Liver (tissue), 9 donors: ENCODE results near the gene BRICD5. TPM values are rescaled to one million over a fixed set of nuclear protein-coding genes. Genes with fewer than 3 reads are reported as not detected.

Experiments
- DNase-seq: peaks from one replicate; pipeline ENCODE4 v3.0.0-alpha.2; 2017; ENCODE audit warnings: low spot score
- H3K27ac ChIP-seq, 2 donors: one replicate each; pipeline ENCODE4 v1.7.0; 2013; ENCODE audit warnings: inconsistent platforms in 2 of 2, low read length in 2 of 2, control low read depth in 1 of 2, low read depth in 1 of 2, mild to moderate bottlenecking in 1 of 2
- H3K27me3 ChIP-seq, 4 donors: one replicate each; pipeline versions ENCODE4 v1.6.1 to v1.7.0; 2013; ENCODE audit warnings: low read length in 3 of 4, inconsistent platforms in 1 of 4, mild to moderate bottlenecking in 1 of 4, moderate library complexity in 1 of 4; ENCODE audit not compliant: control insufficient read depth in 4 of 4, insufficient read depth in 4 of 4
- H3K36me3 ChIP-seq, 4 donors: one replicate each; pipeline versions ENCODE4 v1.6.1 to v1.7.0; 2013; ENCODE audit warnings: low read length in 3 of 4, mild to moderate bottlenecking in 3 of 4, low read depth in 1 of 4, moderate library complexity in 1 of 4; ENCODE audit not compliant: control insufficient read depth in 4 of 4, insufficient read depth in 3 of 4
- H3K4me1 ChIP-seq, 4 donors: one replicate each; pipeline versions ENCODE4 v1.6.1 to v1.7.0; 2013; ENCODE audit warnings: low read length in 3 of 4, mild to moderate bottlenecking in 3 of 4, moderate library complexity in 1 of 4; ENCODE audit not compliant: control insufficient read depth in 4 of 4, insufficient read depth in 4 of 4
- H3K4me3 ChIP-seq, 3 donors: one replicate each; pipeline versions ENCODE4 v1.6.1 to v1.7.0; 2013; ENCODE audit warnings: low read length in 3 of 3, control low read depth in 1 of 3, low read depth in 1 of 3, mild to moderate bottlenecking in 1 of 3
- H3K9ac ChIP-seq, 2 donors: one replicate each; pipeline ENCODE4 v1.7.0; 2013; ENCODE audit warnings: low read length in 2 of 2, mild to moderate bottlenecking in 2 of 2, moderate library complexity in 2 of 2, control low read depth in 1 of 2, low read depth in 1 of 2
- H3K9me3 ChIP-seq, 4 donors: one replicate each; pipeline versions ENCODE4 v1.6.1 to v1.7.0; 2013; ENCODE audit warnings: low read length in 3 of 4; ENCODE audit not compliant: control insufficient read depth in 4 of 4
- ATF3 ChIP-seq: IDR thresholded peaks from 2 replicates; pipeline ENCODE4 v1.6.1; 2016; ENCODE audit warnings: antibody characterized with exemption
- EGR1 ChIP-seq, 2 donors: IDR thresholded peaks; 2 replicates each; pipeline ENCODE4 v1.6.1; 2016 to 2018; ENCODE audit warnings: antibody characterized with exemption in 2 of 2, low read depth in 2 of 2
- FOXA2 ChIP-seq: IDR thresholded peaks from 2 replicates; pipeline ENCODE4 v1.6.1; 2016; ENCODE audit warnings: antibody characterized with exemption
- HNF4A ChIP-seq, 2 donors: conservative IDR thresholded peaks; 2 replicates each; pipeline ENCODE4 v1.6.1; 2016; ENCODE audit warnings: antibody characterized with exemption in 2 of 2, mild to moderate bottlenecking in 2 of 2
- HNF4G ChIP-seq: IDR thresholded peaks from 2 replicates; pipeline ENCODE4 v1.6.1; 2016; ENCODE audit warnings: antibody characterized with exemption
- JUND ChIP-seq, 2 donors: IDR thresholded peaks; 2 replicates each; pipeline ENCODE4 v1.6.1; 2016; ENCODE audit warnings: antibody characterized with exemption in 2 of 2
- MAX ChIP-seq: IDR thresholded peaks from 2 replicates; pipeline ENCODE4 v1.6.1; 2016; ENCODE audit warnings: antibody characterized with exemption
- NR2F2 ChIP-seq: IDR thresholded peaks from 2 replicates; pipeline ENCODE4 v1.6.1; 2016; ENCODE audit warnings: antibody characterized with exemption
- REST ChIP-seq: IDR thresholded peaks from 2 replicates; pipeline ENCODE4 v1.6.1; 2016; ENCODE audit warnings: antibody characterized with exemption, mild to moderate bottlenecking
- SP1 ChIP-seq: IDR thresholded peaks from 2 replicates; pipeline ENCODE4 v1.6.1; 2018; ENCODE audit warnings: antibody characterized with exemption, mild to moderate bottlenecking
- WGBS: extraction: QIAGEN DNeasy Blood & Tissue Kit; methylation state at CpG from one replicate; pipeline ENCODE4 v1.1.7; 2013; 5-methylcytosine and 5-hydroxymethylcytosine counted together
- polyA plus RNA-seq, 2 donors: library from polyadenylated mRNA; stranded (reverse) in 1 of 2; unstranded in 1 of 2; fragments of 200-250 nt in 1 of 2; fragments of >200 nt in 1 of 2; fragmentation: Nextera tagmentation in 1 of 2; extraction: Ambion mirVana in 1 of 2; gene quantifications; one replicate each; pipeline versions ENCODE4 v1.2.1 to v1.2.3, GENCODE V29; 2013 to 2015
- total RNA-seq, 2 donors: library from RNA; depleted of rRNA; stranded (reverse); fragments of >200 nt; gene quantifications; one replicate each; pipeline ENCODE4 v1.2.3, GENCODE V29; 2014
- TF ChIP-seq, protein P1 (sequence below): IDR thresholded peaks from 2 replicates; pipeline ENCODE4 v1.6.1; 2016; ENCODE audit warnings: antibody characterized with exemption
- donor health status: healthy.
- donor health status: healthy.
- donor health status: healthy.
- donor health status: healthy.
- donor health status: healthy.

The BRICD5 gene
- total and polyA plus RNA-seq, 4 donors: 0.26 to 1.9 (median 1.4) TPM

DNA sequence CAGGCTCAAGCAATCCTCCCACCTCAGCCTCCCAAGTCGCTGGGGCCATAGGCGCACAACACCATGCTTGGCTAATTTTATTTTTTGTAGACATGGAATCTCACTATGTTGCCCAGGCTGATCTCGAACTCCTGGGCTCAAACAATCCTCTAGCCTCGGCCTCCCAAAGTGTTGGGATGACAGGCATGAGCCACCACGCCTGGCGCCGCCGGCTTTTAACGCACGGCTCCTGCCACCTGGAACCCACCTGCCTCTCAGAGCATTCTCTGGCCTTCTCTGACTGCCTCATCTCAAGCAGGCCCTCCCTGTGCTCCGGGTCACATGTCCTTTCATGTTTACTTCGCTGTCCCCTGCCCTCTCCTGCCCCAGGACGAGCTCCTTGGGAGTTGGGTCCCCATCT is 24.6 kb downstream of the BRICD5 start:
- no peak overlapping the region for H3K27ac ChIP-seq
- 94% methylated on average over 13 of the region's 13 CpGs for WGBS
- TF ChIP-seq REST (no peak), EGR1 (IDR thresholded peaks at IDR 0.05; ENCODE audit: low read depth in 2 of 2) (no peak), HNF4A (conservative IDR thresholded peaks at IDR 0.05) (no peak)
- no peaks in the 10 kb centered on the region for H3K36me3 ChIP-seq
- no peaks in the 10 kb centered on the region for H3K4me1 ChIP-seq
- no peaks in the 10 kb centered on the region for H3K27me3 ChIP-seq
- H3K4me3 ChIP-seq: no peak overlapping the region
- no peak overlapping the region for H3K9ac ChIP-seq
- no peak for DNase-seq
- H3K9me3 ChIP-seq: no peaks in the 10 kb centered on the region

DNA sequence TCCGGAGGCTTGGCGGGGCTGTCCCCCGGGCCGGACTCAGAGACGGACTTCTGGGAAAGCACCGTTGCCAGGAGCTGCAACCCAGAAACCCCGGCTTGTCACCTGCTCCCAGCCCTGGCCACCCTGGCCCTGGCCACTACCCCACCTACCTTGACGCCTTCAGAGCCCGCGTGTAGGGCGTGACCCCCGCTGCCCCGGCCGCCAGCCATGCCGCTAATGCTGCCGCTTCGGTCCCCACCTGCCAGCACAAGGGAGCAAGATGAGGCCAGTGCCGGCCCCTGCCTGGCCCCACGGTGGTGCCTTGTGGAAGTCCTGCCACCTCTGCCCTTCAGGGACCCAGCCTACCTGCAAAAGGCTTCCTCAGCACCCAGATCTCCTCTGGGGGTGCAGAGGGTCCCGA is 25.7 kb downstream of the BRICD5 start:
- 78% methylated on average over 20 of the region's 20 CpGs for WGBS
- Histone ChIP-seq H3K4me1 (no peaks in the 10 kb centered on the region), H3K36me3 (no peaks in the 10 kb centered on the region), H3K9ac (no peak overlapping the region), H3K27me3 (no peaks in the 10 kb centered on the region), H3K9me3 (no peaks in the 10 kb centered on the region), H3K27ac (no peak overlapping the region), H3K4me3 (no peak overlapping the region)
- no peak for DNase-seq
- TF ChIP-seq FOXA2: no peak
- no peak for TF ChIP-seq JUND (IDR thresholded peaks at IDR 0.05)
- TF ChIP-seq MAX: no peak

GRCh38 chr16:2184346-2184745 is 26.3 kb downstream of the BRICD5 start:
- Histone ChIP-seq H3K36me3 (no peaks in the 10 kb centered on the region), H3K27me3 (no peaks in the 10 kb centered on the region), H3K4me1 (no peaks in the 10 kb centered on the region), H3K27ac (no peak overlapping the region), H3K9ac (no peak overlapping the region), H3K4me3 (no peak overlapping the region), H3K9me3 (no peaks in the 10 kb centered on the region)
- DNase-seq: no peak
- WGBS: 88% methylated on average over 19 of the region's 19 CpGs
- TF ChIP-seq FOXA2: no peak

DNA sequence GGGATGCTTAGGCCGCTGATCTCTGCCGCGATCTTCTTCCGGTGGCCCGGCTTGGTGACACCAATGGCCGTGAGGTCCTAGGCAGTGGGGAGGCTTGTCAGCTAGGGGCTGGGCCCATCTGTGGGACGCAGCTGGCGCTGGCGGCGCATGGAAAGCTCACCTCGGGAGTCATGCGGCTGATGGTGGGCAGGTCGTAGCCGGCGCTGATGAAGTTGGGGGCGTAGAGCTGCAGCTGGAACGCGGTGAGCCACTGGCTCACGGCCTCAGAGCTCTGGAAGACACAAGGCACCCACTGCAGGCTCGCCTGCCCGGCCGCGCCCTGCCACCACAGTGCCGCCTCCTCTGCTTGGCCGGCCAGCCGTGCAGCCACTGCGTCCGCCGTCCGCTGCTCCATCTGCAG is 27.0 kb downstream of the BRICD5 start:
- no peak for DNase-seq
- WGBS: 94% methylated on average over 30 of the region's 30 CpGs
- Histone ChIP-seq H3K4me1 (no peaks in the 10 kb centered on the region), H3K9me3 (no peaks in the 10 kb centered on the region), H3K27me3 (no peaks in the 10 kb centered on the region), H3K4me3 (no peak overlapping the region), H3K9ac (no peak overlapping the region), H3K27ac (no peak overlapping the region), H3K36me3 (no peaks in the 10 kb centered on the region)
- TF ChIP-seq EGR1 (IDR thresholded peaks at IDR 0.05; ENCODE audit: low read depth in 2 of 2) (no peak), NR2F2 (no peak), ATF3 (no peak), REST (no peak), SP1 (no peak), HNF4G (no peak), FOXA2 (no peak), MAX (no peak)
- TF ChIP-seq, protein P1, sequence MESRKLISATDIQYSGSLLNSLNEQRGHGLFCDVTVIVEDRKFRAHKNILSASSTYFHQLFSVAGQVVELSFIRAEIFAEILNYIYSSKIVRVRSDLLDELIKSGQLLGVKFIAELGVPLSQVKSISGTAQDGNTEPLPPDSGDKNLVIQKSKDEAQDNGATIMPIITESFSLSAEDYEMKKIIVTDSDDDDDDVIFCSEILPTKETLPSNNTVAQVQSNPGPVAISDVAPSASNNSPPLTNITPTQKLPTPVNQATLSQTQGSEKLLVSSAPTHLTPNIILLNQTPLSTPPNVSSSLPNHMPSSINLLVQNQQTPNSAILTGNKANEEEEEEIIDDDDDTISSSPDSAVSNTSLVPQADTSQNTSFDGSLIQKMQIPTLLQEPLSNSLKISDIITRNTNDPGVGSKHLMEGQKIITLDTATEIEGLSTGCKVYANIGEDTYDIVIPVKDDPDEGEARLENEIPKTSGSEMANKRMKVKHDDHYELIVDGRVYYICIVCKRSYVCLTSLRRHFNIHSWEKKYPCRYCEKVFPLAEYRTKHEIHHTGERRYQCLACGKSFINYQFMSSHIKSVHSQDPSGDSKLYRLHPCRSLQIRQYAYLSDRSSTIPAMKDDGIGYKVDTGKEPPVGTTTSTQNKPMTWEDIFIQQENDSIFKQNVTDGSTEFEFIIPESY: no peak
